Activated CD4-positive, CD25-positive, alpha-beta regulatory T cell (primary cell): Measurements from ENCODE around the gene CCDC74B.
"Not testable (repeated sequence)": the region's sequence is repeated elsewhere in the genome, so short reads cannot be mapped to it uniquely, and the experiment has no call there.

ENCODE experiments used
- DNase-seq, 4 experiments: peaks; one replicate each; lab custom pipeline; 2025; lab: John Stamatoyannopoulos, UW

CCDC74B gene

GRCh38 chr2:130150181-130151144 is 5.6 kb upstream of the CCDC74B start:
- DNase-seq: no peak

GRCh38 chr2:130148515-130148914 is 3.6 kb upstream of the CCDC74B start:
- DNase-seq: not testable (repeated sequence)

- DNase-seq: not testable (repeated sequence)
Observed at GRCh38 chr2:130143266-130144039, 1.5 kb downstream of the CCDC74B start.

- not testable (repeated sequence) for DNase-seq
Observed at GRCh38 chr2:130142396-130143265, 2.3 kb downstream of the CCDC74B start.

GRCh38 chr2:130141645-130142370 is 3.1 kb downstream of the CCDC74B start:
- DNase-seq: not testable (repeated sequence)

- DNase-seq: not testable (repeated sequence)
Observed at GRCh38 chr2:130141002-130141401, 3.9 kb downstream of the CCDC74B start.

GRCh38 chr2:130140516-130140915 is 4.4 kb downstream of the CCDC74B start:
- not testable (repeated sequence) for DNase-seq

GRCh38 chr2:130139331-130140280 is 5.3 kb downstream of the CCDC74B start:
- DNase-seq: not testable (repeated sequence)

- not testable (repeated sequence) for DNase-seq
Observed at GRCh38 chr2:130138841-130139251, 6.1 kb downstream of the CCDC74B start.

GRCh38 chr2:130138326-130138725 is 6.6 kb downstream of the CCDC74B start:
- not testable (repeated sequence) for DNase-seq

GRCh38 chr2:130137118-130137517 is 7.8 kb downstream of the CCDC74B start:
- DNase-seq: not testable (repeated sequence)

GRCh38 chr2:130136546-130136945 is 8.4 kb downstream of the CCDC74B start:
- not testable (repeated sequence) for DNase-seq

GRCh38 chr2:130135692-130136541 is 9.0 kb downstream of the CCDC74B start:
- DNase-seq: no peak

GRCh38 chr2:130129120-130129829 is 15.6 kb downstream of the CCDC74B start, which contains the start of gene POTEF:
TSS of gene POTEF (minus strand) at chr2:130129222. CDS start at chr2:130120515, 8,707 bp downstream.
- not testable (repeated sequence) for DNase-seq

GRCh38 chr2:130128464-130128863 is 16.4 kb downstream of the CCDC74B start:
- DNase-seq: not testable (repeated sequence)

- DNase-seq: not testable (repeated sequence)
Observed at GRCh38 chr2:130127726-130128125, 17.2 kb downstream of the CCDC74B start.

- DNase-seq: not testable (repeated sequence)
Observed at GRCh38 chr2:130120924-130121323, 24.0 kb downstream of the CCDC74B start.
